Raji (cell line): Measurements from ENCODE around the gene PAEP.

Experiments used
- POLR2A ChIP-seq: IDR thresholded peaks from 2 replicates; pipeline ENCODE4 v1.6.1; 2011; ENCODE audit warnings: low read depth, low read length, control low read depth; ENCODE audit not compliant: insufficient read depth

The PAEP gene

DNA sequence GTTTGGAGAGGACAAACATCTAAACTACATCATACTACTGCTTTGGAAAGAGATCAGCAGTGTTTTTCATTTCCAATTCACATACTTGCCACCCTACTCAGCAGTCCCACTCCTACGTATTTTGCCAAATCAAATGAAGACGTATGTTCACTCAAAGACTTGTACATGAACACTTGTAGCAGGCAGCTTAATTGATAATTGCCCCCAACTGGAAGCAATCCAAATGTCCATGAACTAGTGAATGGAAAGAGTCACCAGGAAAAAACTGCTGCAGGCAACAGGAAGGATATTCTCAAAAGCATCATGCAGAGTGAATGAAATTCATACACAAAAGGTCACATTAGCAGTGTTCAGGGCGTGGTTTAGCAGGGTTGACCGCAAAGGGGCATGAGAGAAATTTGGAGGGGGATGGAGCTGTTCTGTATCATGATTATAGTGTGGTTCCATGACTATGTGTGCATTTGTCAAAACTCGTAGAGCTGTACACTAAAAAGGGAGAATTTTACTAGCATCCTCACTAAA lies 38.8 kb downstream of the PAEP start:
- no peak for TF ChIP-seq POLR2A

DNA sequence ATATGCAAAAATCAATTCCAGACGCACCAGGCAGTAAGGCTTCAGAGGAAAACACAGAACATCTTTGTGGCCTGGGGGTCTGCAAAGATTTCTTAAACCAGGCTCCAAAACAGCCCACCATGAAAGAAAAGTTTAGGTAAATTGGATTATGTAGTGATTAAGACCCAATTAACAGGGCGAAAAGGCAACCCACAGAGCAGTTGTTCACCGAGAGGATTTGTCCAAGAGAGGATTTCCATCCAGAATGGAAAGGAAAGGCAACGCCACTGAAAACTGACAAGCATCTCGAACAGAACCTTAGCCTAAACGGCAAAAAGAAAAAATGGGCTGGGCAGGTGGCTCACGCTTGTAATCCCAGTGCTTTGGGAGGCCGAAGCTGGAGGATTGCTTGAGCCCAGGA lies 40.4 kb downstream of the PAEP start:
- TF ChIP-seq POLR2A = no peak

DNA sequence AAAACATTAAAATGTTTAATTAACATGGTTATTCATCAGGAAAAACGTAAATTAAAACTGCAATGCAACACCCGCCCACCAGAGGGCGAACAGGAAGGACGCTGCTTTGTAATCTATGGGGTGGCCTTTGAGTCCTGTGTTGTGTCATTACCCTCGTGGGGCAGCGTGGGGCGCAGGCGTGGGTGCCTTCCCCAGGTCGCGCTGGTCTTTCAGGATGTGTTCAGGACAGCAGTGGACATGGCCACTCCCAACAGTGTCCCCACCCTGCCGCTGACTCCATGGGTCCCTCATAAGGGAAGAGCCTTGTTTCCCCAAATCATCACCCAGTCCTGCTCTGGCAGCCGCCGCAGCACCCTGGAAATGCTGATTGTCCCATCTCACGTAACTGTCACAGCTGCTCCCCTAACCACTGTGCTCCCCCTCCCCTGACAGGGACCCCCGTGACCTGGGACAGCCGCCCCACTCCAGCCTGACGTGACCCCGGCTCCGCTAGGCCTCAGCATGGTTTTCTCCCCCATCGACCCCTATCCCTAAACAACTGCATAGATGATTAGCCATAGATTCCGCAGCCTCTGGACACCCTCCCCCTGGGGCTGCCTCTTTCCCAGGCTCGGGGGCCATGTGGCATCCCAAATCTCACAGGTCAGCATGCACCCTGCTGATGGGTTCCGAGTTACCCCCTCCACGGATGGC lies 41.4 kb downstream of the PAEP start:
- TF ChIP-seq POLR2A = no peak

DNA sequence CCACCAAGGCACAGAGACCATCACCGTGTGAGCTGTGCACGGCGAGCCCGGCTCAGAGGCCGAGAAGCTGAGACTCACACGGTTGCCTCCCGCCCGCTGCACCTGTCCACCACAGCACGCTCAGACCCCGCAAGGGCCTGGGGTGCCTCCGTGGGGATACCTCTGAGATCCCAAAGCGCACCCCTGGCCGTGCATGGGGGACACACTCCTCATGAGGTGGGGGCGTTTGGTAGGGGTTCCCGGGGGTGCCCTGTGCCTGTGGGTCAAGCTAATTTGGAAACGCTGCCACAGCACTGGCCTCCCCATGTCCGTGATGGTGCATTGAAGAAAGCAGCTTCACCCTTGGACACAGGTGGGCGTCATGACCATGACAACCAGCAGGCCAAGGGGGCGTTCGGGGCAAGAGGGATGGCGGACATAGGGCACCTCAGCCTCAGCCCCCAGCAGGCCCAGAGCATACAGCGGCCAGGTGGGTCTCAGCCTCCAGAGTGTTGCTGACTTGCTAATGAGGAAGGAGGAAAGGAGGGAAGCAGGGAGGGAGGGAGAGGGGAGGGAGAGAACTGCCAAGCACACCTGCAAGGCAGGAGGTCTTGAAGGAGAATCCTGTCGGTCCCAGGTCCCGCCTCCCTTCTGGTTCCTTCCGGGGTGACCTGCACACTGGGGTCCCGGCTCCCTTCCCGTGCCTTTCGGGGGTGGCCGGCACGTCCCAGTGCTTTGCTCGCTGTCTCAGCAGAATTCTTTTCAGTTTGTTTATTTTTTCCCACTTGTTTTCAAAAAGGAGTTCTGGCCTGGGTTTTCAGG lies 43.1 kb downstream of the PAEP start:
- TF ChIP-seq POLR2A = no peak

DNA sequence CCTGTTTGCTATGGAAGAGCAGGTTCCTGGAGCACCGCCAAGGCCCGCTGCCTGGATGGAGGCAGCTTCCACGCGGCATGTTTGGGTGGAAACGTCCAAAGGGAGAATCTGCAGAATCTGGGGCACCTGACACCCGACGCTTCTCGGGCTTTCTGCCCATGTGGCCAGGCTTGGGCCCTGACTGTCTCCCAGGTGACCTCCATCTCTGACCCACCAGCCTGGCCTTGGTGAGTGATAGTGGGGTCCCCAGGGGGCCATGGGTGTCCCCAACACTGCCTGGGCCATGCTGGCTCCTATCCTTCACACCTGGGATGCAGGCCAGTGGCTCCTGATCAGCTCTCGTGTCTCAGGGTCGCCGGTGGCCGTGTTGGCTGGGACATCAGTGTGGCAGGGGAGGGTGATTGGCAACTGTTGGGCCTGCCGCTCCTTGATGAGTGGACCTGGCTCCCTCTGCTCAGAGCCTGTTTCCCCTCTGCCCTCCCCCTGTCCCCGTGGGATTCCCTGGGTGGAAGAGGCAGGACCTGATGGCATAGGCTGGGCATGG lies 43.8 kb downstream of the PAEP start:
- no peak for TF ChIP-seq POLR2A

DNA sequence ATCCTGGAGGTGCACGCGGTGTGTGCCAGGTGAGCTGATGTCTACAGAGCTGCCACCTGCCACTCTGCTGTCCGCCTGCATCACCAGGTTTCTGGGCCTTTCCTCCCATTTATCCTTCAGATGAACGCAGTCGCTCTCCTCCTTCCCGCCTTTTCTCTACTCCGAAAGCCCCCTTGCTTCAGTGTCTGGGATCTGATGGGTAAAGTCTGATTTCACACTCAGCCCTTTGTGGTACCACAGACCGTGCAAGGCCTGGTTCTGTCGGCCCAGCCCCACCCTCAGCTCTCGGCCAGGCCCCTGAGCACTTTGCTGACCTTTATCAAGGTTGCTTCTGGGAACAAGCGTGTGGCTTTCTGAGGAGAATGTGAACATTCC lies 45.3 kb downstream of the PAEP start:
- no peak for TF ChIP-seq POLR2A

DNA sequence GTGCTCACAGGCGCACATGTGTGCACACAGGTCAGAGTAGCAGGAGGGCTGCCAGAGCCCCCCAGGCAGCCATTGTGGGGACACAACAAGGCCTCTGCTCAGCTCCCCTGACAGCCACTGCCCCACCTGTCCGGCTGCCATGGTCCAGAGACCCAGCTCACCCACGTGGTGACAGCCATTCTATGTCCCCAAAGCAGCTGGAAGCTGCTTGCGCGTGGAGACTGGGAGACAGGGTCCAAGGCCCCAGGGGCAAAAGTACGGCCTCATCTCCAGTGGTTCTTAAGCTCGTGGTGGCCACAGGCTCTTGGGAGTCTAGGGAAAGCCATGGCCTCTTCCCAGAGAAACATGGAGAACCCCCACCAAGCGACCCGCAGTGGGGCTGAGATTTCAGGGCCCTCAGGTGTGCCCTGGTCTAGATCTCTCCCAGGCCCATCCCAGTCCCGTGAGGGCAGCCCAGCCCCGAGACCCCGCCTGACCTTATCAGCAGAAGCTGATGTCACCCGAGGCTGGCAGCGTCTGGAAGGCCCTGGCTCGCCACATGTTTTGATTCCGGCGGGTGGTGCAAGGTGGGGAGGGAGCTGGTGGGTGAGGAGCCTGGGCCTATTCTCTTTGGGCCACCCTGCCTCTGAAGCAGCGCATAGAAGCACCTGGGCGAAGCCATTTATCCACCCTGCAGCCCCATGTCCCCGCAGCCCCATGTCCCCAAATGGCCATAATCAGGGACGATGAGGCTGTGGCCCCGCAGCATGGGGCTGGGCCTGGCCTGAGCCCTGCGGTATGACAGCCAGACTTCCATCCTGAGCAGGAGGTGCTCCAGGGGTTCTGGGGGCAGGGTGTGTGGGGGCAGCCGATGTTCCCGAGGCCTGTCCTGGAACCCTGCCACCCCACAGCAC lies 46.1 kb downstream of the PAEP start:
- TF ChIP-seq POLR2A = no peak

DNA sequence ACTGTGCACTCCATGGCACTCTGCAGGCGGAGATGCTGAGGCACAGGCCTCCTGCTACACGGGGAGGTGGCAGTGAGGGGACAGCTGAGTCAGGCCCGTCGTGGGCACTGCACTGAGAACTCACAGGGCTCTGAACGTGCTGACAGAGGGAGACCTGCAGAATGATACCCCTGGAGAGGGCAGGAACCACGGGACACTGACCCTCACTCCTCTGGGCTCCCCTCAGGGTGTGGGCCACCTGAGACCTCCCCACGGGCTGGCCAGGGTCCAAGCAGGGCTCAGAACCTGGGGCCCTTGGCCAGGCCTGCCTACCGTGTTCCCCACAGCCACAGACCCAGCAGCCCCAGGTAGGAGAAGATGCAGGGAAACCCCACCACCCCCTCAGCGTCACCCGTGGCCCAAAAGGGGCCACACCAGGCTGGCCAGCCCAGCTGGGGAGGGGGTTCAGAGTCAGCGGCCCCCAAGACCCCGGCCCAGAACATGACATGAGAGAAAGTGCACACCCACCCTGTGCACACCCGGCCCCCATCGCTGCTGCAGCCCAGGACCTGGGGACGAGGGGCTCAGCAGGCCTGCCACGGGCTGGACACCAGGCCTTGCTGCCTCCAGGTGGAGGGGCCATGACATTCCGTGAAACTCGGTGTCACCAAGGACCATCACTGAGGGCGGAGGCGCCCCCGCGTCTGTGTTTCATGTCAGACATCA lies 46.9 kb downstream of the PAEP start:
- no peak for TF ChIP-seq POLR2A

DNA sequence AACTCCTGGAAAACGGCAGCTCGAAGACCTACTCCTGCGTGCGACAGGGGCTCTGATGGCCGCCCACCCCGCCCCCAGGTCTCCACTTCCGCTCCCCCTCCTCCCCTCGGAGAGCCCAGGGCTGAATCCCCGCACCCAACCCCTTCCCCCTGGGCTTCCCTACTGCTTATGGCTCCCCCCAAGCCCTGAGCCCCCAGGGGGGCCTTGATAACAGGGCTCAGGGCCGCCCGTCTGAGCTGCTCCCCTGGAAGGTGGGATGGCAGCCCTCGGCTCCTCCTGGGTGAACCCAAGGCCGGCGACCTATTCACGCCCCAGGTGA lies 47.4 kb downstream of the PAEP start:
- no peak for TF ChIP-seq POLR2A

DNA sequence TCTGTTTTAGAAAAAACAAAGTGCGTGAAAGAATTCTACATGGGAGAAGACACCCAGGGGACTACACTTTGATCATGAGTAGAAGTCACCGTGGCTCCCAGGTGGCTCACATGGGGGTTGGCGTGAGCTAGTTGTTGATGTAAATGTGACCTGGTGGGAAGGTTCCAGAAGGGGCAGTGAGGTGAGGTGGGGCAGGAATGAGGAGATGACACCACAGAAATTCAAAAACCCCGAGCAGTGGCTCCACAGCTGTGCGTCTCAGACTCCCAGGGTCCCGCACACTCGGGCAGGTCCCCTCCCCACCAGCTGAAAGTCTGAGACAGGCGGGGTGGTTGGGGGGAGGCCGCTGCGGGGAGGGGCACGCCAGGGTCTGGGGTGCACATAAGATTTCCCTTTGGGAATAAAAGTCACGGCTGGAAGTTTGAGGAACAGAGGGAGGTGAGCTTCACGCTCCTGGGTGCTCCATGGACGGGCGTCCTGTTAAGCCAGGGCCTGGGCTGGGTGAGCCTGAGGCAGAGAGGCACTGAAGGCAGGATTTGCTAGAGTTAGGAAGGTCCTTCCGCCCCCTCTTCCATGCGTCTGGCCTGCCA lies 47.9 kb downstream of the PAEP start:
- no peak for TF ChIP-seq POLR2A

DNA sequence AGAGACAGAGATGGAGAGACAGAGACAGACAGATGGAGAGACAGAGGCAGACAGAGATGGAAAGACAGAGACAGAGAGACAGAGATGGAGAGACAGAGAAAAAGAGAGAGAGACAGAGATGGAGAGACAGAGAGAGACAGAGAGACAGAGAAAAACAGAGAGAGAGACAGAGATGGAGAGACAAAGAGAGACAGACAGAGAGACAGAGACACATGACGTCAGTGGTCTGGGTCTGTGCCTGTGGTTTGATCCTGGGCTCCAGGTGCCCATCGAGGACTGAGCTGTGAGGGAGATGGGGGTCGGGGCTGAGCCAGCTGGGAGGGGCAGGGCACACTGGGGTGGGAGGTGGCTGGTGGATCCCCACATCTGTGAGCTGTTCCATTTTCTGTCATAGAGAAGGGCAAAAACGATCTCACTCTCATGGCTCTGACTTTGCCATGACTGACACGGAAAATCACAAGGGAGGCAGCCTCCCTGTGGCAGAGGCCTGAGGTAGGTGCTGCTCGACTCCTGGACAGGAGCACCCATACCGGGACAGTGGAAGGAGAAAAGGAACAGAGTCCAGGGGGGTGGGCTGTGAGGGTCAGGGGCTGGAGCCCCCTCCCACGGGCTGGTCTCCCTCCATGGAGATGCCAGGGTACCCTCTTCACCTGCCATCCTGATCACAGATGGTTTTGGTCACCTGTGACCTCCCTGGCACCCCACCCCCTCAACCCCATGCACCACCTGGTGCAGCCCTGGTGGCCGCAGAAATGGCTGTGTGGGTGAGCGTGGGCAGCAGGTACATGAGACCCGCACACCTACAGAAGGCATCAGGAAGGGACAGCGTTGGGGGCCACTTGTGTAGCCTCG lies 49.0 kb downstream of the PAEP start:
- TF ChIP-seq POLR2A = no peak

DNA sequence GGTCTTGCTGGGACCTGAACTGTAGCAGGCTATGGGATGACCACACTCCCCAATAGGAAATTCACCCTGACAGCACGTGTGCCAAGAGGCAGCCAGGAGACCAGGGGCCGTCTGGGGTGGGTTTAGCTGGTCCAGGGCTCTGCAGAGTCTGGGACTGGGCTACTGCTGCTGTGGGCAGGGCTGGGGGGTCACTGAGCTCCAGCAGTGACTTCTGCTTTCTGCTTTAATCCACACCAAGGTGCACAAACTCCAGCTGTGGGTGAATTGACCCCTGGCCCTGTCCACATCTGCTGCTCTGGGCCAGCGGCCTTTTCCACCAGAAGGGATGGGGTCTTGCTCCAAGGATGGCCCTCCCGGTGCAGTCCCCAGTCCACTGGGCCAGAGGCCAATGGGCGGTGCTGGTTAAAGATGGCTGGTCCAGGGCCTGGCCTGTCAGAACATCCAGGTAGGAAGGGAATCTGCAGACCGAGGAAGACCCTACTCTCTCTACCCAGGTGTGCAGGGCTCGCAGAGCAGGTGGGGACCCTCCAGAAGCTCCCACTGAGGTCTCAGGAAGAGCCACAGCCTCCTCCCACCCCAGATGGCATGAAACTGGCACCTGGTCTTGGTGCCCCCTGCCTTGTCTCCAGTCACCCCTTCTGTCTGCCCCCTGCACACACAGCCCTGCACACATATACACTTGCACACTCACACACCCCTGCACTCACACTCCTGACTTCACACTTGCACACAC lies 49.8 kb downstream of the PAEP start:
- TF ChIP-seq POLR2A = no peak

DNA sequence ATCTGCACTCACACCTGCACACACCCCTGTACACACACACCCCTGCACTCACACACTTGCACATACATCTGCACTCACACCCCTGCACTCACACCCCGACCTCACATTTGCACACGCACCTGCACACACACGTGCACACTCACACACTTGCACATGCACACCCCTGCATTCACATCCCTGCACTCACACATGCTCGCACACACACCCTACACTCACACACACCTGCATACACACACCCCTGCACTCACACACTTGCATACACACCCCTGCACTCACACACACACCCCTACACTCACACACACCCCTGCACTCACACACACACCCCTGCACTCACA lies 50.3 kb downstream of the PAEP start:
- no peak for TF ChIP-seq POLR2A
